ENCODE data around the gene COL4A6. TPM values are rescaled to one million over a fixed set of nuclear protein-coding genes. Genes with fewer than 3 reads are reported as not detected.

COL4A6 gene
- total RNA-seq, 1 experiment from 2014 or later = 2.4 TPM

GRCh38 chrX:108173874-108174273 lies 264.3 kb downstream of the COL4A6 start (continued):
- TF ChIP-seq REST (IDR thresholded peaks at IDR 0.05; ENCODE audit: low read depth) = no peak

- Histone ChIP-seq H4K20me1 (ENCODE audit: insufficient read depth) (no peaks in the 10 kb centered on the region), H3K9me2 (ENCODE audit: insufficient read depth) (no peaks in the 10 kb centered on the region), H3K9ac (ENCODE audit: low read length) (no peak overlapping the region), H3K36me3 (ENCODE audit: control insufficient read depth in 1 of 2, insufficient read depth in 2 of 2, low read length in 2 of 2) (no peaks in the 10 kb centered on the region), H3K79me2 (ENCODE audit: insufficient read depth, low read length) (no peaks in the 10 kb centered on the region), H2AFZ (ENCODE audit: low read depth, low read length, poor library complexity, severe bottlenecking) (no peak overlapping the region), H3K9me3 (ENCODE audit: control insufficient read depth in 1 of 2, insufficient read depth in 1 of 2, low read depth in 1 of 2, low read length in 2 of 2) (no peaks in the 10 kb centered on the region), H3K27me3 (ENCODE audit: insufficient read depth, low read length) (no peaks in the 10 kb centered on the region), H3K27ac (ENCODE audit: low read depth, low read length) (no peak overlapping the region), H3K4me3 (replicated peaks in 1 of 2; ENCODE audit: low read depth in 1 of 2, low read length in 2 of 2) (no peak overlapping the region), H3K4me2 (ENCODE audit: low read length) (no peak overlapping the region), H3K4me1 (ENCODE audit: control insufficient read depth in 1 of 2, insufficient read depth in 2 of 2, low read length in 2 of 2) (peaks cover 12 to 13% of the 10 kb centered on the region in 2 experiments; a peak in 3 of 4 replicates)
- no peak for DNase-seq (ENCODE audit: low read depth, low spot score)
- no TSS peak for BruUV-seq (replicated peaks)
- ChIA-PET CTCF (no interaction called here), POLR2A (no interaction called here), RAD21 (ENCODE audit: low non-redundant PET in 1 of 2, low total read pairs in 2 of 2, uncharacterized antibody in 2 of 2, unreplicated experiment in 2 of 2) (no interaction called here)
- no peak for ATAC-seq
- TF ChIP-seq MAX (IDR thresholded peaks at IDR 0.05) = no peak
- no peak for TF ChIP-seq EZH2phosphoT487 (IDR thresholded peaks at IDR 0.05; ENCODE audit: borderline replicate concordance)
- no peak for TF ChIP-seq TCF7L2 (IDR thresholded peaks at IDR 0.05; ENCODE audit: borderline replicate concordance, extremely low read depth, insufficient read depth, insufficient read length)
- TF ChIP-seq CTCF (IDR thresholded peaks at IDR 0.05 in 2 of 3, conservative IDR thresholded peaks at IDR 0.05 in 1 of 3; ENCODE audit: borderline replicate concordance in 1 of 3, insufficient read depth in 1 of 3, low read depth in 2 of 3, low read length in 2 of 3) = no peak
- TF ChIP-seq REST (IDR thresholded peaks at IDR 0.05; ENCODE audit: low read depth) = no peak
- no peak for TF ChIP-seq POLR2AphosphoS5 (IDR thresholded peaks at IDR 0.05; ENCODE audit: low read depth, low read length)
- intact Hi-C loops (cut with micrococcal nuclease) = no loop called here
These were observed 266.6 kb downstream of the COL4A6 start for GRCh38 chrX:108171671-108172070.
